Astrocyte (in vitro differentiated cells and primary cell): ENCODE measurements around the gene OPALIN. TPM values are rescaled to one million over a fixed set of nuclear protein-coding genes. Genes with fewer than 3 reads are reported as not detected.
A peak's percentile ranks its signal among the peaks of the same experiment; 100 is the strongest.

Source experiments
- DNase-seq: peaks from one replicate; pipeline ENCODE4 v3.0.0-alpha.2; 2010; ENCODE audit warnings: low read depth
- FAIRE-seq: peaks from 2 replicates; lab custom pipeline; 2011; peaks lifted over from hg19 to GRCh38; lab: Jason Lieb, UNC
- H2AFZ ChIP-seq: 2 replicates; pipeline ENCODE4 v1.6.0; 2012; ENCODE audit warnings: low read depth, low read length, inconsistent platforms
- H3K27ac ChIP-seq: 2 replicates; pipeline ENCODE4 v1.5.1; 2011; ENCODE audit warnings: low read depth, low read length, inconsistent platforms
- H3K27me3 ChIP-seq: 2 replicates; pipeline ENCODE4 v1.6.0; 2011; ENCODE audit warnings: low read length, inconsistent platforms; ENCODE audit not compliant: insufficient read depth
- H3K36me3 ChIP-seq: 2 replicates; pipeline ENCODE4 v1.5.1; 2011; ENCODE audit warnings: low read length, inconsistent platforms; ENCODE audit not compliant: insufficient read depth
- H3K4me1 ChIP-seq: 2 replicates; pipeline ENCODE4 v1.5.1; 2011; ENCODE audit warnings: low read length, inconsistent platforms; ENCODE audit not compliant: insufficient read depth
- H3K4me2 ChIP-seq: 2 replicates; pipeline ENCODE4 v1.6.0; 2012; ENCODE audit warnings: low read length, inconsistent platforms
- H3K4me3 ChIP-seq: 2 replicates; pipeline ENCODE4 v1.5.1; 2011; ENCODE audit warnings: low read depth, mild to moderate bottlenecking, low read length, inconsistent platforms; ENCODE audit not compliant: insufficient read depth
- H3K79me2 ChIP-seq: 2 replicates; pipeline ENCODE4 v1.6.0; 2012; ENCODE audit warnings: mild to moderate bottlenecking, low read length, inconsistent platforms; ENCODE audit not compliant: insufficient read depth
- H3K9ac ChIP-seq: 2 replicates; pipeline ENCODE4 v1.6.0; 2012; ENCODE audit warnings: mild to moderate bottlenecking, low read length, inconsistent platforms
- H3K9me3 ChIP-seq: 2 replicates; pipeline ENCODE4 v1.5.1; 2012; ENCODE audit warnings: low read depth, mild to moderate bottlenecking, low read length, inconsistent platforms; ENCODE audit not compliant: insufficient read depth
- H4K20me1 ChIP-seq: 2 replicates; pipeline ENCODE4 v1.6.0; 2012; ENCODE audit warnings: low read length, inconsistent platforms; ENCODE audit not compliant: insufficient read depth
- H3K27ac Mint-ChIP-seq: one replicate; pipeline ENCODE4 v1.8.0; 2021; ENCODE audit warnings: mild to moderate bottlenecking, mixed read lengths; ENCODE audit not compliant: unreplicated experiment
- H3K27me3 Mint-ChIP-seq: one replicate; pipeline ENCODE4 v1.8.0; 2021; ENCODE audit warnings: low read depth, mixed read lengths; ENCODE audit not compliant: unreplicated experiment
- H3K36me3 Mint-ChIP-seq: one replicate; pipeline ENCODE4 v1.8.0; 2021; ENCODE audit warnings: low read depth, mixed read lengths; ENCODE audit not compliant: unreplicated experiment
- H3K4me1 Mint-ChIP-seq: one replicate; pipeline ENCODE4 v1.8.0; 2021; ENCODE audit warnings: low read depth, mixed read lengths; ENCODE audit not compliant: unreplicated experiment
- H3K4me3 Mint-ChIP-seq: one replicate; pipeline ENCODE4 v1.8.0; 2021; ENCODE audit warnings: mild to moderate bottlenecking, moderate library complexity, mixed read lengths; ENCODE audit not compliant: unreplicated experiment
- H3K9me3 Mint-ChIP-seq: one replicate; pipeline ENCODE4 v1.8.0; 2021; ENCODE audit warnings: mild to moderate bottlenecking, mixed read lengths; ENCODE audit not compliant: unreplicated experiment
- EZH2 ChIP-seq: IDR thresholded peaks from 2 replicates; pipeline ENCODE4 v1.6.1; 2012; ENCODE audit warnings: mild to moderate bottlenecking, low read length, inconsistent platforms; ENCODE audit not compliant: insufficient read depth
- total RNA-seq: library from RNA; stranded (reverse); gene quantifications from 2 replicates; pipeline ENCODE4 v1.2.1, GENCODE V29; 2021
- TF ChIP-seq, protein P1 (sequence below): IDR thresholded peaks from 2 replicates; pipeline ENCODE4 v1.5.1; 2011; ENCODE audit warnings: low read depth, mild to moderate bottlenecking, inconsistent platforms, low read length, moderate library complexity; ENCODE audit not compliant: insufficient read depth

OPALIN gene
- total RNA-seq, 1 donor from 2014 or later = not detected

- Histone ChIP-seq H3K27me3 (peaks cover 3% of the 10 kb centered on the region), H3K9ac (peak overlapping the region; percentile 53), H4K20me1 (no peaks in the 10 kb centered on the region), H3K9me3 (no peaks in the 10 kb centered on the region), H3K79me2 (no peaks in the 10 kb centered on the region), H2AFZ (peak overlapping the region; percentile 99), H3K4me3 (peak overlapping the region; percentile 61), H3K4me1 (peaks cover 4% of the 10 kb centered on the region), H3K36me3 (no peaks in the 10 kb centered on the region), H3K27ac (no peak overlapping the region), H3K4me2 (peak overlapping the region; percentile 96)
- TF ChIP-seq EZH2 = no peak
- TF ChIP-seq, protein P1, sequence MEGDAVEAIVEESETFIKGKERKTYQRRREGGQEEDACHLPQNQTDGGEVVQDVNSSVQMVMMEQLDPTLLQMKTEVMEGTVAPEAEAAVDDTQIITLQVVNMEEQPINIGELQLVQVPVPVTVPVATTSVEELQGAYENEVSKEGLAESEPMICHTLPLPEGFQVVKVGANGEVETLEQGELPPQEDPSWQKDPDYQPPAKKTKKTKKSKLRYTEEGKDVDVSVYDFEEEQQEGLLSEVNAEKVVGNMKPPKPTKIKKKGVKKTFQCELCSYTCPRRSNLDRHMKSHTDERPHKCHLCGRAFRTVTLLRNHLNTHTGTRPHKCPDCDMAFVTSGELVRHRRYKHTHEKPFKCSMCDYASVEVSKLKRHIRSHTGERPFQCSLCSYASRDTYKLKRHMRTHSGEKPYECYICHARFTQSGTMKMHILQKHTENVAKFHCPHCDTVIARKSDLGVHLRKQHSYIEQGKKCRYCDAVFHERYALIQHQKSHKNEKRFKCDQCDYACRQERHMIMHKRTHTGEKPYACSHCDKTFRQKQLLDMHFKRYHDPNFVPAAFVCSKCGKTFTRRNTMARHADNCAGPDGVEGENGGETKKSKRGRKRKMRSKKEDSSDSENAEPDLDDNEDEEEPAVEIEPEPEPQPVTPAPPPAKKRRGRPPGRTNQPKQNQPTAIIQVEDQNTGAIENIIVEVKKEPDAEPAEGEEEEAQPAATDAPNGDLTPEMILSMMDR = peak; percentile 98
- Mint-ChIP-seq H3K36me3 (peaks cover 3% of the 10 kb centered on the region), H3K27ac (no peak overlapping the region), H3K9me3 (no peaks in the 10 kb centered on the region), H3K4me1 (peaks cover 4% of the 10 kb centered on the region), H3K4me3 (peak overlapping the region; percentile 72), H3K27me3 (peaks cover 25% of the 10 kb centered on the region)
- DNase-seq (peak; percentile 56), FAIRE-seq (peak; percentile 69)
Measured at GRCh38 chr10:96374985-96375830, 16.4 kb upstream of the OPALIN start.

DNA sequence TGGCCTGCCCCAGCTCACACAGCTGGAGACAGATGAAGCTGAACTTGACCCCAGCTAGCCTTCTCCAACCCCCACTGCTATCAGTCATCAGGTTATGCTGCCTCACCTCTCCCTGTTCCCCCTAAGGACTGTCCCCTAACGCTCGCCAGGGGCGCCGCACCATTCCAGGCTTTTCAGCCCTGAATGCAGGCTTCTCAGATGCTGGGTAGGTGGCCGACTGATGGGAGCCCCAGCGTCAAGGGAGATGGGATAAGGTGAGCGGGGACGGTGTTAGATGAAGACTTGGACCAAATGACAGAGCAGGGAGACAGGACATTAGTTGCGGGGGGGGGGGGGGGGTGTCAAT is 15.8 kb upstream of the OPALIN start:
- peaks cover 25% of the 10 kb centered on the region for H3K27me3 Mint-ChIP-seq
- Histone ChIP-seq H3K4me3 (peak overlapping the region; percentile 61), H3K27me3 (peaks cover 3% of the 10 kb centered on the region), H4K20me1 (no peaks in the 10 kb centered on the region), H2AFZ (peak overlapping the region; percentile 99), H3K4me1 (peaks cover 4% of the 10 kb centered on the region), H3K4me2 (peak overlapping the region; percentile 96), H3K9me3 (no peaks in the 10 kb centered on the region), H3K79me2 (no peaks in the 10 kb centered on the region), H3K36me3 (no peaks in the 10 kb centered on the region), H3K9ac (peak overlapping the region; percentile 53), H3K27ac (no peak overlapping the region)
- H3K9me3 Mint-ChIP-seq = no peaks in the 10 kb centered on the region
- H3K36me3 Mint-ChIP-seq = peaks cover 3% of the 10 kb centered on the region
- TF ChIP-seq EZH2 = no peak
- no peak overlapping the region for H3K27ac Mint-ChIP-seq
- H3K4me1 Mint-ChIP-seq = peaks cover 4% of the 10 kb centered on the region
- H3K4me3 Mint-ChIP-seq = peak overlapping the region; percentile 72
- no peak for DNase-seq
- no peak for FAIRE-seq

- H3K9me3 ChIP-seq = no peaks in the 10 kb centered on the region
- H3K4me3 Mint-ChIP-seq = no peak overlapping the region
- H3K9me3 Mint-ChIP-seq = no peaks in the 10 kb centered on the region
- peaks cover 25% of the 10 kb centered on the region for H3K27me3 Mint-ChIP-seq
- H3K36me3 ChIP-seq = no peaks in the 10 kb centered on the region
- H3K4me2 ChIP-seq = no peak overlapping the region
- no peak overlapping the region for H3K9ac ChIP-seq
- peaks cover 3% of the 10 kb centered on the region for H3K27me3 ChIP-seq
- H3K36me3 Mint-ChIP-seq = peaks cover 3% of the 10 kb centered on the region
- no peak overlapping the region for H3K27ac Mint-ChIP-seq
- no peak overlapping the region for H3K27ac ChIP-seq
- H3K4me1 ChIP-seq = peaks cover 4% of the 10 kb centered on the region
- no peak overlapping the region for H2AFZ ChIP-seq
- FAIRE-seq (no peak), DNase-seq (no peak)
- no peak overlapping the region for H3K4me3 ChIP-seq
- TF ChIP-seq EZH2 = no peak
- TF ChIP-seq, protein P1 = no peak
- no peaks in the 10 kb centered on the region for H4K20me1 ChIP-seq
- H3K4me1 Mint-ChIP-seq = peaks cover 4% of the 10 kb centered on the region
- H3K79me2 ChIP-seq = no peaks in the 10 kb centered on the region
Measured at GRCh38 chr10:96374004-96374403, 15.2 kb upstream of the OPALIN start.
